ENCODE results near the gene LHFPL4. TPM values are rescaled to one million over a fixed set of nuclear protein-coding genes. Genes with fewer than 3 reads are reported as not detected.

The LHFPL4 gene
- total and polyA plus RNA-seq, 9 of the 15 experiments (the other 6 are each of a cell fraction or from before 2014, with no cell fraction given), result not detected

GRCh38 chr3:9499455-9500107 lies 54.0 kb downstream of the LHFPL4 start:
- FAIRE-seq, result no peak
- ATAC-seq, result no peak
- no TSS peak for BruUV-seq (replicated peaks)
- TF ChIP-seq ZNF277 (CRISPR knock-in tag; IDR thresholded peaks at IDR 0.05; ENCODE audit: borderline replicate concordance), result no peak
- no peak for TF ChIP-seq ZHX1 (conservative IDR thresholded peaks at IDR 0.05; ENCODE audit: low read length)
- TF ChIP-seq TCF7 (IDR thresholded peaks at IDR 0.05; ENCODE audit: borderline replicate concordance), result no peak
- no peak for TF ChIP-seq GATAD2A (IDR thresholded peaks at IDR 0.05)
- TF ChIP-seq SUPT5H (IDR thresholded peaks at IDR 0.05), result no peak
- no peak for TF ChIP-seq ZBTB1 (CRISPR knock-in tag; IDR thresholded peaks at IDR 0.05; ENCODE audit: borderline replicate concordance, low read depth)
- TF ChIP-seq CXXC5 (CRISPR knock-in tag; IDR thresholded peaks at IDR 0.05), result no peak
- no peak for TF ChIP-seq BRCA1 (IDR thresholded peaks at IDR 0.05)
- no peak for TF ChIP-seq BRCA1 (CRISPR knock-in tag; IDR thresholded peaks at IDR 0.05)
- TF ChIP-seq ZNF445 (CRISPR knock-in tag; IDR thresholded peaks at IDR 0.05; ENCODE audit: low read depth), result no peak
- TF ChIP-seq ATF2 (CRISPR knock-in tag; IDR thresholded peaks at IDR 0.05), result no peak
- no peak for TF ChIP-seq TRIM28 (IDR thresholded peaks at IDR 0.05)
- no peak for TF ChIP-seq TAF9B (IDR thresholded peaks at IDR 0.05; ENCODE audit: partially characterized antibody)
- TF ChIP-seq ZNF695 (CRISPR knock-in tag; IDR thresholded peaks at IDR 0.05), result no peak
- TF ChIP-seq HMBOX1 (IDR thresholded peaks at IDR 0.05), result no peak
- no peak for TF ChIP-seq PRPF4 (IDR thresholded peaks at IDR 0.05; ENCODE audit: insufficient read depth, low read depth, low read length, poor library complexity, severe bottlenecking)
- no peak for TF ChIP-seq SOX6 (IDR thresholded peaks at IDR 0.05)
- no peak for TF ChIP-seq ELF1 (tag; IDR thresholded peaks at IDR 0.05)

More at GRCh38 chr3:9499455-9500107, 54.0 kb downstream of the LHFPL4 start:
- H3K27me3 ChIP-seq (ENCODE audit: control insufficient read depth in 2 of 2, insufficient read depth in 2 of 2, low read length in 2 of 2), result peaks cover 4 to 27% of the 10 kb centered on the region in 2 experiments; a peak in 4 of 5 replicates
- in situ Hi-C loops (cut with MboI) (loop anchor here (10.0 to 25.0 kb wide), 3 partner anchors 225 to 813 kb away; partner anchors contain the start of gene SEC13), intact Hi-C loops (cut with micrococcal nuclease) (loop anchor here (5.0 to 10.0 kb wide), 3 partner anchors 148 to 295 kb away; partner anchors contain the start of genes ARPC4, MTMR14 and TADA3)
- H3K4me2 ChIP-seq (ENCODE audit: insufficient read depth, low read length), result no peak overlapping the region
- peaks cover 6 to 8% of the 10 kb centered on the region in 2 experiments; a peak in 3 of 5 replicates for H3K4me1 ChIP-seq (replicated peaks in 1 of 2; ENCODE audit: control insufficient read depth in 2 of 2, insufficient read depth in 2 of 2, low read length in 2 of 2)
- ChIA-PET POLR2A (interaction anchor here (1.4 kb wide), 1 partner anchor 23 kb away, joined by 4 read pairs; no protein-coding TSS in a partner anchor), CTCF (ENCODE audit: low intra/inter-chr PET ratio) (no interaction called here)
- H3K4me3 ChIP-seq, result no peak overlapping the region
- no peaks in the 10 kb centered on the region for H3K36me3 ChIP-seq (ENCODE audit: control insufficient read depth, insufficient read depth, low read length)
- no peak overlapping the region for H2AFZ ChIP-seq (ENCODE audit: low read depth, low read length)
- H3K9me1 ChIP-seq (ENCODE audit: control insufficient read depth, insufficient read depth, low read length), result no peaks in the 10 kb centered on the region
- H3K9me3 ChIP-seq (replicated peaks; ENCODE audit: control insufficient read depth, insufficient read depth, low read depth, low read length), result no peaks in the 10 kb centered on the region
- H3K79me2 ChIP-seq (ENCODE audit: control insufficient read depth, insufficient read depth, low read length), result no peaks in the 10 kb centered on the region
- WGBS (ENCODE audit: insufficient coverage, low coverage, missing lambda C conversion rate), result 10% methylated on average over 19 of the region's 19 CpGs
- H4K20me1 ChIP-seq (replicated peaks; ENCODE audit: control insufficient read depth, insufficient read depth, low read length), result peaks cover 14% of the 10 kb centered on the region
- peak in 2 of 4 experiments; percentile 33 to 39 for DNase-seq (ENCODE audit: extremely low read depth in 1 of 4, low spot score in 3 of 4)
- H3K9ac ChIP-seq (ENCODE audit: insufficient read depth in 1 of 2, low read depth in 2 of 2, low read length in 2 of 2), result 0 out of 4 replicates have a peak overlapping the region, but pooled peaks of 1 of the 2 experiments have one; percentile 48
- H3K27ac ChIP-seq (ENCODE audit: extremely low read depth, low read depth, low read length), result no peak overlapping the region

All from K562 (cell line).